H7 (cell line): Measurements from ENCODE around the gene L2HGDH. TPM values are rescaled to one million over a fixed set of nuclear protein-coding genes. Genes with fewer than 3 reads are reported as not detected.
A peak's percentile ranks its signal among the peaks of the same experiment; 100 is the strongest.

Source experiments
- DNase-seq: peaks from one replicate; pipeline ENCODE4 v3.0.0; 2012
- H3K27me3 ChIP-seq: 2 replicates; pipeline ENCODE4 v1.6.0; 2011; ENCODE audit warnings: mild to moderate bottlenecking, low read length; ENCODE audit not compliant: control insufficient read depth, insufficient read depth
- H3K36me3 ChIP-seq: replicated peaks from 2 replicates; pipeline ENCODE4 v1.5.1; 2011; ENCODE audit warnings: low read length; ENCODE audit not compliant: control insufficient read depth, insufficient read depth
- H3K4me3 ChIP-seq: 2 replicates; pipeline ENCODE4 v1.5.1; 2011; ENCODE audit warnings: low read depth, mild to moderate bottlenecking, control low read depth, low read length, moderate library complexity; ENCODE audit not compliant: insufficient read depth
- total RNA-seq: library from RNA; depleted of rRNA; stranded (reverse); fragments of >200 nt; shearing (Covaris generic); gene quantifications from 2 replicates; pipeline ENCODE4 v1.2.3, GENCODE V29; 2014

Gene L2HGDH
- total RNA-seq, 1 experiment from 2014 or later: 17.4 TPM

GRCh38 chr14:50237427-50237826 lies 74.6 kb downstream of the L2HGDH start:
- Histone ChIP-seq H3K27me3 (no peaks in the 10 kb centered on the region), H3K36me3 (no peaks in the 10 kb centered on the region), H3K4me3 (no peak overlapping the region)
- DNase-seq: no peak

GRCh38 chr14:50233951-50234250 lies 78.1 kb downstream of the L2HGDH start:
- DNase-seq: no peak

GRCh38 chr14:50233166-50233950 lies 78.7 kb downstream of the L2HGDH start:
- DNase-seq: no peak
- Histone ChIP-seq H3K27me3 (no peaks in the 10 kb centered on the region), H3K36me3 (no peaks in the 10 kb centered on the region), H3K4me3 (no peak overlapping the region)

More at GRCh38 chr14:50233951-50234250, 78.1 kb downstream of the L2HGDH start:
- H3K36me3 ChIP-seq: no peaks in the 10 kb centered on the region
- no peaks in the 10 kb centered on the region for H3K27me3 ChIP-seq
- no peak overlapping the region for H3K4me3 ChIP-seq

- Histone ChIP-seq H3K36me3 (no peaks in the 10 kb centered on the region), H3K4me3 (peak overlapping the region; percentile 72), H3K27me3 (no peaks in the 10 kb centered on the region)
- peak; percentile 39 for DNase-seq
Measured at GRCh38 chr14:50232276-50232642, 79.8 kb downstream of the L2HGDH start.

- Histone ChIP-seq H3K27me3 (no peaks in the 10 kb centered on the region), H3K36me3 (no peaks in the 10 kb centered on the region), H3K4me3 (peak within 1 kb of the TSS; percentile 72)
- peak; percentile 95 for DNase-seq
Measured at GRCh38 chr14:50231475-50232275, 80.4 kb downstream of the L2HGDH start, which contains the start of gene SOS2. Gene SOS2 (minus strand): TSS chr14:50231578. CDS start chr14:50231283, 295 bp downstream.

GRCh38 chr14:50230701-50231474 lies 81.1 kb downstream of the L2HGDH start:
- Histone ChIP-seq H3K36me3 (no peaks in the 10 kb centered on the region), H3K4me3 (peak overlapping the region; percentile 72), H3K27me3 (no peaks in the 10 kb centered on the region)
- no peak for DNase-seq

- no peaks in the 10 kb centered on the region for H3K36me3 ChIP-seq
- H3K27me3 ChIP-seq: no peaks in the 10 kb centered on the region
- peak overlapping the region; percentile 72 for H3K4me3 ChIP-seq
- DNase-seq: no peak
Measured at GRCh38 chr14:50230401-50230700, 81.7 kb downstream of the L2HGDH start.

- H3K36me3 ChIP-seq: no peaks in the 10 kb centered on the region
- no peaks in the 10 kb centered on the region for H3K27me3 ChIP-seq
- no peak for DNase-seq
- no peak overlapping the region for H3K4me3 ChIP-seq
Measured at GRCh38 chr14:50229681-50230080, 82.3 kb downstream of the L2HGDH start.

- H3K4me3 ChIP-seq: no peak overlapping the region
- no peaks in the 10 kb centered on the region for H3K27me3 ChIP-seq
- no peaks in the 10 kb centered on the region for H3K36me3 ChIP-seq
- no peak for DNase-seq
Measured at GRCh38 chr14:50228313-50228712, 83.7 kb downstream of the L2HGDH start.

GRCh38 chr14:50225974-50226297 lies 86.1 kb downstream of the L2HGDH start:
- H3K4me3 ChIP-seq: no peak overlapping the region
- no peak for DNase-seq
- H3K36me3 ChIP-seq: no peaks in the 10 kb centered on the region
- H3K27me3 ChIP-seq: no peaks in the 10 kb centered on the region

GRCh38 chr14:50225067-50225973 lies 86.7 kb downstream of the L2HGDH start:
- no peaks in the 10 kb centered on the region for H3K36me3 ChIP-seq
- DNase-seq: no peak
- H3K27me3 ChIP-seq: no peaks in the 10 kb centered on the region
- no peak overlapping the region for H3K4me3 ChIP-seq

- DNase-seq: no peak
Measured at GRCh38 chr14:50222055-50222613, 89.9 kb downstream of the L2HGDH start.

GRCh38 chr14:50218501-50218900 lies 93.5 kb downstream of the L2HGDH start:
- no peak for DNase-seq
- Histone ChIP-seq H3K27me3 (no peaks in the 10 kb centered on the region), H3K4me3 (no peak overlapping the region), H3K36me3 (no peaks in the 10 kb centered on the region)

More at GRCh38 chr14:50222055-50222613, 89.9 kb downstream of the L2HGDH start:
- Histone ChIP-seq H3K36me3 (no peaks in the 10 kb centered on the region), H3K27me3 (no peaks in the 10 kb centered on the region), H3K4me3 (no peak overlapping the region)

GRCh38 chr14:50215416-50215815 lies 96.6 kb downstream of the L2HGDH start:
- Histone ChIP-seq H3K4me3 (no peak overlapping the region), H3K36me3 (no peaks in the 10 kb centered on the region), H3K27me3 (no peaks in the 10 kb centered on the region)
- no peak for DNase-seq
